GM15510 (cell line): Measurements from ENCODE around the gene SEMA5B.

Experiments
- POLR2A ChIP-seq: IDR thresholded peaks from 3 replicates; pipeline ENCODE4 v1.6.1; 2011; ENCODE audit warnings: borderline replicate concordance; ENCODE audit not compliant: insufficient read length; ENCODE audit errors: extremely low read depth

SEMA5B gene

GRCh38 chr3:123027292-123028232 is at the start of gene SEMA5B:
Gene SEMA5B (minus strand): TSS chr3:123027763. CDS start chr3:122961263, 66,500 bp downstream.
- TF ChIP-seq POLR2A = no peak

- TF ChIP-seq POLR2A = no peak
These were observed 49.2 kb upstream of the SEMA5B start for GRCh38 chr3:123076496-123077418.

GRCh38 chr3:123076112-123076495 is 48.5 kb upstream of the SEMA5B start:
- no peak for TF ChIP-seq POLR2A

- no peak for TF ChIP-seq POLR2A
These were observed 47.8 kb upstream of the SEMA5B start for GRCh38 chr3:123075359-123075758.

GRCh38 chr3:123072564-123072963 is 45.0 kb upstream of the SEMA5B start:
- no peak for TF ChIP-seq POLR2A

- no peak for TF ChIP-seq POLR2A
These were observed 44.6 kb upstream of the SEMA5B start for GRCh38 chr3:123072152-123072551.

- no peak for TF ChIP-seq POLR2A
These were observed 44.0 kb upstream of the SEMA5B start for GRCh38 chr3:123071581-123071980.

GRCh38 chr3:123071146-123071545 is 43.6 kb upstream of the SEMA5B start:
- no peak for TF ChIP-seq POLR2A

GRCh38 chr3:123070510-123070909 is 42.9 kb upstream of the SEMA5B start:
- no peak for TF ChIP-seq POLR2A

- no peak for TF ChIP-seq POLR2A
These were observed 41.2 kb upstream of the SEMA5B start for GRCh38 chr3:123068601-123069381.

GRCh38 chr3:123067689-123068600 is 40.4 kb upstream of the SEMA5B start:
- TF ChIP-seq POLR2A = no peak

GRCh38 chr3:123066896-123067688 is 39.5 kb upstream of the SEMA5B start, which contains the start of gene PDIA5:
Gene PDIA5 (plus strand): TSS chr3:123067025. CDS start chr3:123067165, 140 bp downstream.
- peak; percentile 77 for TF ChIP-seq POLR2A

GRCh38 chr3:123066599-123066895 is 39.0 kb upstream of the SEMA5B start:
- TF ChIP-seq POLR2A = no peak
